Motor neuron (in vitro differentiated cells): ENCODE results near the gene DNHD1. TPM values are rescaled to one million over a fixed set of nuclear protein-coding genes. Genes with fewer than 3 reads are reported as not detected.

Experiments
- ATAC-seq, 8 experiments: fragments of 200-7000 bp; cut with Tn5 transposase; replicated peaks in 6 of 8; 2 replicates each; pipeline ENCODE4 v1.8.0; 2021; ENCODE audit warnings: mild to moderate bottlenecking in 8 of 8, moderate library complexity in 8 of 8
- H3K27ac ChIP-seq, 2 donors: fragments of 250-450 bp; sonication (Bioruptor Pico); 2 replicates each; pipeline ENCODE4 v1.9.0; 2021; ENCODE audit warnings: antibody characterized with exemption in 2 of 2, mild to moderate bottlenecking in 2 of 2, moderate library complexity in 1 of 2
- H3K4me1 ChIP-seq, 2 donors: fragments of 250-450 bp; sonication (Bioruptor Pico); replicated peaks in 1 of 2; 2 replicates each; pipeline ENCODE4 v1.6.1; 2021; ENCODE audit warnings: antibody characterized with exemption in 2 of 2, mild to moderate bottlenecking in 2 of 2, moderate library complexity in 1 of 2
- H3K4me3 ChIP-seq, 5 donors: fragments of 250-450 bp; sonication (Bioruptor Pico); 2 replicates each; pipeline ENCODE4 v1.9.0; 2021; ENCODE audit warnings: antibody characterized with exemption in 5 of 5, mild to moderate bottlenecking in 5 of 5, moderate library complexity in 4 of 5
- WGBS, 10 experiments: fragments of 450-650 bp; shearing (Covaris generic); methylation state at CpG; one replicate each; pipeline ENCODE4 v1.0.0; 2022; 5-methylcytosine and 5-hydroxymethylcytosine counted together
- in situ Hi-C, 9 experiments: fragments of 400-800 bp; cut with MboI; loops; one replicate each; pipeline ENCODE4 v1.15.0; 2021; ENCODE audit warnings: low sequenced_read_pairs in 9 of 9, low pct_unique_long_range_greater_than_20kb in 2 of 9; ENCODE audit not compliant: unreplicated experiment in 9 of 9
- total RNA-seq, 8 experiments: library from RNA; unstranded; fragments of 300-600 nt; gene quantifications; 2 replicates each; pipeline versions ENCODE4 v1.2.3 to v1.2.4, GENCODE V29; 2022

DNHD1 gene
- total RNA-seq, 8 experiments from 2014 or later, result 4.5 to 23.6 (median 10.0) TPM

DNA sequence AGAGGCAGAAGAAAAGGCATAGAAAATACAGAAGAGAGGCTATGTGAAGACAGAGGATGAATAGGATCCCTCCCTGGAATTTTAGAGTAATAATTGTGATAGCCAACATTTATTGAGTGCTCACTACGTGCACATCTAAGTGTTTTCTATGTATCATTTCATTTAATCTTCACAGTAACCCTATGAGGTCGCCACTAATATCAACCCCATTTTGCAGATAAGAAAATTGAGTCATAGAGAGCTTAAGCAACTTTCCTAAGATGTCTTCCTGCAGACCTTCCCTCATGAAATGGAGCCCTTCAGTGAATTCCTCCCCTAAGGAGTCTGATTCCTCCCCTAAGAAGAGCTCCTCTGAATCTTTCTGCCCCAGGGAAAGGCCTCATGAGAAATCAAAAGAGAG, 68.2 kb downstream of the DNHD1 start:
- WGBS, 10 experiments, result 57 to 100% (median 82%) methylated on average over 1 to 2 of the region's 2 CpGs; no CpG with 5 or more reads in 3 of the 10 experiments

DNA sequence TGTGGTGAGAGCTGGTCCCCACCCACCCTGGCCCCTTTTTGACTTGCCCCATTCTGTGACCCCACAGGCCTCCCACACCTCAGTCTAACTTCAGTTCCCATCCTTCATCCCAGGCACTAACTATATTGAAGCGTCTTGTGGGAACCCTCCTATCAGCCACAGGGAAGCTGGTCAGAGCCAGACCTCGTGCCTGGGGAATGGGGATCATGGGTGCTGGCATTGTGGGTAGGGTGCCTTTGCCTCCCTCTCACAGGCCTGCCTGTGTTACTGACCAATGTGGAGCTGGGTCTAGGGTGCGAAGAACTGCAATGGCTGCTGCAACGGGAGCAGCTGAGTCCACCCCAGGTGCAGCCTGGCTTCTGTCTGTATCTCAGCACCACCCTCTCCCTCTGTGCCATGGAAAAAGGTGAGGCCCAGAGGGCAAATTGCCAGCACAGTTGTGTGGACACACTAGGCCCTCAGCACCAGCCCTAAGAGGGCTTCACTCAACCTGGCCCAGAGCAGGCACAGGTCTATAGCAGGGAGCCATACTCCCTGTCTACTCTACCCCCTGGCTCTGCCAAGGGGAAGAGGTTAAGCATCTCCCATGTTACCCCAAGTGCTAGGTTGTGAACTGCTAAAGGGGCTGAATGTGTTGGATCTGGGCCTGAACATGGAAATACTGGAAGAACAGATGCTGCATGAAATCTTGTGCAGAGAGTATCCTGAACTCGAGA, 69.1 kb downstream of the DNHD1 start:
- in situ Hi-C loops, result no loop called here
- Histone ChIP-seq H3K27ac (no peak overlapping the region), H3K4me3 (no peak overlapping the region), H3K4me1 (no peaks in the 10 kb centered on the region)
- WGBS, 10 experiments, result 90 to 100% (median 100%) methylated on average over 2 of the region's 5 CpGs; no CpG with 5 or more reads in 7 of the 10 experiments
- ATAC-seq, result no peak

More for the DNA sequence above, 68.2 kb downstream of the DNHD1 start:
- Histone ChIP-seq H3K4me1 (no peaks in the 10 kb centered on the region), H3K4me3 (no peak overlapping the region), H3K27ac (no peak overlapping the region)
- ATAC-seq, result no peak
- in situ Hi-C loops, result no loop called here

DNA sequence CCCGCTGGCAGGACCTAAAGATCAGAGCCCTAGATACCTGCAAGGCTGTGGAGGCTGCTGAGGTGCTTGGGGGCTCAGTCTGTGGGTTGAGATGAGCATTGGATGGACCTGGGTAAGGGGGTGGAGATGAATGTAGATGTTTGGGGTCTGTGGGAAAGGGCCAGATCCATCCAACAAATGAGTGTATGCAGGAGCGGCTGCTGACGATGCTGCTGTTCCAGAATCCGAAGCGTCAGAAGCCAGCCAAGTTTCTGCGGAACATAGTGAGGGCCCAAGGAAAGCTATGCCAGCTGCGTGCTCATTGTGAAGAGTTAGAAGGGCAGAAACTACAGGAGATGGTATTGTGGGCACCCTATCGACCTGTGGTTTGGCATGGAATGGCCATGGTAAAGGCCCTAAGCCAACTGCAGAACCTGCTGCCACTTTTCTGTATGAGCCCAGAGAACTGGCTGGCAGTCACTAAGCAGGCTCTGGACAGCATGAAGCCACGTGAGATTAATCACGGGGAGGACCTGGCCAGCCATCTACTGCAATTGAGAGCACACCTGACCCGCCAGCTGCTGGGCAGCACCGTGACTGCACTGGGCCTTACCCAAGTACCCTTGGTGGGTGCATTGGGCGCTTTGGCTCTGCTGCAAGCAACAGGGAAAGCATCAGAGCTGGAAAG, 69.8 kb downstream of the DNHD1 start:
- in situ Hi-C loops, result no loop called here
- no peak for ATAC-seq
- WGBS, 10 experiments, result 60 to 100% (median 97%) methylated on average over 1 to 8 of the region's 13 CpGs; no CpG with 5 or more reads in 5 of the 10 experiments
- H3K4me1 ChIP-seq, result no peaks in the 10 kb centered on the region
- no peak overlapping the region for H3K4me3 ChIP-seq
- H3K27ac ChIP-seq, result no peak overlapping the region

GRCh38 chr11:6567371-6567745, 70.3 kb downstream of the DNHD1 start:
- no peak for ATAC-seq
- in situ Hi-C loops, result no loop called here
- 80 to 100% methylated on average over 1 to 5 of the region's 7 CpGs; no CpG with 5 or more reads in 8 of the 10 experiments for WGBS, 10 experiments
- Histone ChIP-seq H3K27ac (no peak overlapping the region), H3K4me1 (no peaks in the 10 kb centered on the region), H3K4me3 (no peak overlapping the region)

- H3K4me1 ChIP-seq, result no peaks in the 10 kb centered on the region
- H3K27ac ChIP-seq, result no peak overlapping the region
- ATAC-seq, result peak in 5 of 8 experiments; percentile 34 to 93 (median 52)
- in situ Hi-C loops, result no loop called here
- no peak overlapping the region for H3K4me3 ChIP-seq
- 80 to 100% (median 94%) methylated on average over 1 of the region's 4 CpGs; no CpG with 5 or more reads in 6 of the 10 experiments for WGBS, 10 experiments
Observed at GRCh38 chr11:6568191-6568918, 71.3 kb downstream of the DNHD1 start.

- 64 to 100% (median 92%) methylated on average over 1 to 4 of the region's 5 CpGs; no CpG with 5 or more reads in 3 of the 10 experiments for WGBS, 10 experiments
- ATAC-seq, result no peak
- no peak overlapping the region for H3K4me3 ChIP-seq
- no peak overlapping the region for H3K27ac ChIP-seq
- in situ Hi-C loops, result no loop called here
- H3K4me1 ChIP-seq, result no peaks in the 10 kb centered on the region
Observed at GRCh38 chr11:6569706-6570105, 72.6 kb downstream of the DNHD1 start.

GRCh38 chr11:6570691-6571427, 73.8 kb downstream of the DNHD1 start:
- Histone ChIP-seq H3K4me1 (no peaks in the 10 kb centered on the region), H3K4me3 (no peak overlapping the region), H3K27ac (no peak overlapping the region)
- no peak for ATAC-seq
- WGBS, 10 experiments, result 80 to 100% (median 94%) methylated on average over 1 to 28 of the region's 62 CpGs; no CpG with 5 or more reads in 5 of the 10 experiments
- in situ Hi-C loops, result no loop called here

DNA sequence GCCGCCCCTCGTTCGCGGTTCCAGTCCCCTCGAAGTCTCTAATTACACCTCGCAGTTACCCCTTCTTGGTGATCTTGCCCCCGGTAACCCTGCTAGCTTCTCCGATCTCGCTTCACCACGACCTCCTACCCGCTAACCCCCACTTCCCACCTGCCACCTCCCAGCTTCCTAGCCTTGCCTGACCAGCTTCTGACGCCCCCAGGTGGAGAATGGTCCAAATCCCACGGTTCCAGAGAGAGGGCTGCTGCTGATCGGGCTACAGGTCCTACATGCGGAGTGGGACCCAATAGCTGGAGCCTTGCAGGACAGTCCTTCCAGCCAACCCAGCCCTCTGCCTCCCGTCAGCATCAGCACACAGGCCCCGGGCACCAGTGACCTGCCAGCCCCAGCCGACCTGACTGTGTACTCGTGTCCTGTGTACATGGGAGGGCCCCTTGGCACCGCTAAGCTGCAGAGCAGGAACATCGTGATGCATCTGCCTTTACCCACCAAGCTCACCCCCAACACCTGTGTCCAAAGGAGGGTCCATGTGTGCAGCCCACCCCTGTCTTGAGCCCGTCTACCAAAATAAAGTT, 74.4 kb downstream of the DNHD1 start:
- WGBS, 10 experiments, result 80 to 100% (median 93%) methylated on average over 1 to 8 of the region's 22 CpGs; no CpG with 5 or more reads in 2 of the 10 experiments
- ATAC-seq, result no peak
- Histone ChIP-seq H3K4me3 (no peak overlapping the region), H3K27ac (no peak overlapping the region), H3K4me1 (no peaks in the 10 kb centered on the region)
- in situ Hi-C loops, result no loop called here

DNA sequence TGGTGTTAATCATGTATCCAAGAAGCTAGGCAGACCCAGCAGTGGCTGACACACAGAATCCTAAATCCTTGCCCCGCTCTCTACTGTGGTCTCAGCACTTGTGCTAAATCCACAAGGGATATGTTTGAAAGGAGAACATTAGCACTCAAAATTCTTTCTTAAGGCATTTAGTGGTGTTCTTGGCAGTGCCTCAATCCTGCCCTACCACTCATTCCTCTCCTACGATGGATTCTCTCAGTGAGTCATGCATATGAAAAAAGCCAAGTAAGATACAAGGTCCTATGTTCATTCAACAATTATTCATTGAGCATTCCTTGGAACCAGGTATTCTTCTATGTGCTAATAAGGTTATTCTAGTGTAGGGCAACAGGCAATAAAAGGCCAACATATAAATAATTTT, 75.1 kb downstream of the DNHD1 start:
- in situ Hi-C loops, result no loop called here
- H3K4me3 ChIP-seq, result no peak overlapping the region
- WGBS, 10 experiments, result 0 to 100% (median 60%) methylated on average over 1 to 2 of the region's 2 CpGs; no CpG with 5 or more reads in 4 of the 10 experiments
- no peaks in the 10 kb centered on the region for H3K4me1 ChIP-seq
- no peak for ATAC-seq
- H3K27ac ChIP-seq, result no peak overlapping the region

GRCh38 chr11:6574816-6575715, 78.0 kb downstream of the DNHD1 start:
- H3K4me1 ChIP-seq, result no peaks in the 10 kb centered on the region
- no peak overlapping the region for H3K4me3 ChIP-seq
- no peak for ATAC-seq
- 60 to 100% (median 97%) methylated on average over 1 to 5 of the region's 6 CpGs; no CpG with 5 or more reads in 1 of the 10 experiments for WGBS, 10 experiments
- in situ Hi-C loops, result no loop called here
- H3K27ac ChIP-seq, result no peak overlapping the region

- WGBS, 10 experiments, result 4 to 76% (median 42%) methylated on average over 1 to 4 of the region's 6 CpGs
- Histone ChIP-seq H3K4me1 (no peaks in the 10 kb centered on the region), H3K27ac (no peak overlapping the region), H3K4me3 (no peak overlapping the region)
- ATAC-seq, result peak in 6 of 8 experiments; percentile 33 to 93 (median 52)
- in situ Hi-C loops, result no loop called here
Observed at GRCh38 chr11:6576471-6577373, 79.6 kb downstream of the DNHD1 start.
